GM19238 (cell line): ENCODE data around the gene ZNF579.

Experiments
- DNase-seq: peaks from one replicate; pipeline ENCODE4 v3.0.0; 2011; ENCODE audit warnings: low spot score; ENCODE audit not compliant: insufficient read length

Gene ZNF579

DNA sequence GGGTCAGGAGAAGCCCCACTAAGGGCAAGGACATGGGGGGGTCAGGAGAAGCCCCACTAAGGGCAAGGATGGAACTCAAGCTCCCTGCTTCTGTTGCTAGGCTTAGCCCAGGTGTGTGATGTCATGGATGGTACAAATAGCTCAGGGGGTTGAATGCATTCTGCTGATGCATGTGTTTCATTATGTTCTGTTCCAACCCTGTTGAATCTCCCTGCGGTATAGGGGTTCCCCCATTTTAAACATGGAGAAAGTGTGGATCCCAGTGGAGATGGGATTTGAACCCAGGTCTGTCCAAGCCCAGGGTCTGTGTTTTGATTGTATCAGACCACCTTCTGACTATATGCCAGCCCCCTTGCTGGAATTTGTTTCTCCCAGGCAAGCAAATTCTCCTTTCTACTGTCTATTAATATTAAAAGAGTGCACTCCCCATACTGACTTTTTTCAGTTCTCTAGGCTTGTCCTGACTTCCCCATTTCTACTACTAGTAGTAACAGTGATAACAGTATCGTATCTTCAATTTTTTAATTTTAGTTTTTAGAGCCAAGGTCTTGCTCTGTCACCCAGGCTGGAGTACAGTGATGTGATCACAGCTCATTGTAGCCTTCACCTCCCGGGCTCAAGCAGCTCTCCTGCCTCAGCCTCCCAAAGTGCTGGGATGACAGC is 31.5 kb upstream of the ZNF579 start:
- no peak for DNase-seq

DNA sequence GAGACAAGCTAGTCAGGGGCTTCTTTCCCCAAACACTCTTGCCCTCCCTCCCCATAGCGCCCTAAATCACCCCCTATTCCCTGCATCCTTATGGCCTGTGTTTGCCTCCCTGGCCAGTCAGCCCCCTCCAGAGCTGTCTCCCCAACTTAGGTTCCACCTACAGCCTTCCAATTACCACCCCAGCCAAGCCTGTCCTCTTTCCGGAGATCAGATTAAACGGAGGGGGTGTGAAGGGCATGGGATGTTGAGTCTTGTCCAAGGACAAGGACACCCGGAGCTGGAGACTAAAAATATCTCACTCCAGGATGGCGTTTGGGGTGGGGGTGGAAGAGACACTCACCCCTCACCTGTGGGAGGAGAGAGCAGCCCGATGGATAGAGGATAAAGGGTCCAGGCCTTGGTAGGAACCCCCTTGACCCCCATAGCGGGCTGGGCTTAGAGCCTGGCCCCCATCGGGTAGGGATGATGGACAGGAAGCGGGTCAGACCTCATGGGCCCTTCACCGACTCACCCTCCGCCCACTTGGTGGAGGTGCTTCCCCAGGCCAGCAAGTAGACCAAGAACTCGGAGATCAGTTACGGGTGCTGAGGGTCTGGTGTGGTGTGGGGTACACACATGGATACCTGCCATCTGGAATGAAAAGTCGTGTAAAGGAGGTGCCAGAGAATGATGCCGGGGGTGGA is 30.8 kb upstream of the ZNF579 start:
- no peak for DNase-seq

DNA sequence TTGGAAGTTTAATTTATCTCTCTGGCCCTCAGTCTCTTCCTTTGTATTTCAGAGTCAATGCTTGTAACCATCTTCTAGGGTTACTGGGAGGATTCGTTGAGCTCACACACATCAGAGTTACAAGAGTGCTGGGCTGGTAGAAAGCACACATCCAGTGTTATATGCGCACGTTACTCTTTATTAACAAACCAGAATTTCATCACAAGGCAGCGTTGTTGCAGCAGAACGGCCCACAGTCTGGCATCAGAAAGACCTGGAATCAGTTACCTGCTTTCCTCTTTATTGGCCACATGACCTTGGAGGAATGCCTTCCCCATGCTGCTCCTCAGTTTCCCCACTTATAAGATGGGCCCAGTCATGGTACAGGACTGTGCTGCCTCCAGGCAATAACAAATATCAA is 28.7 kb upstream of the ZNF579 start:
- no peak for DNase-seq

DNA sequence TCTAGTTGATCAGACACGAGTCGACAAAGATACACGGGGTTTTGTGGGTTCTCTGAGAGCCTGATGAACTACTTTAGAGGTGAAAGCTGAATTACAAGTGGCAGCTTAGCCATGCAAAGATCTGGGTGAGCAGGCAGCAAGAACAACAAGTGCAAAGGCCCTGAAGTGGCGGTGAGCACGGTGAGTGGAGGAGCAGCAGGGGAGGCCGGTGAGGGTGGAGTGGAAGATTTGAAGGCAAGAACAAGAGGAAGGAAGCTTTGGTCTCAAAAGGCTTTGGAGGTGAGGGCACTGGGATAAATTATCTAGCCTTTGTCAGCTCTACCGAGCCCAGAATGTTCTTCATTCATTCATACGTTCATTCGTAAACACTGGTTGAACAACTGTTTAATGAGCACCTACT is 26.2 kb upstream of the ZNF579 start:
- DNase-seq = no peak

DNA sequence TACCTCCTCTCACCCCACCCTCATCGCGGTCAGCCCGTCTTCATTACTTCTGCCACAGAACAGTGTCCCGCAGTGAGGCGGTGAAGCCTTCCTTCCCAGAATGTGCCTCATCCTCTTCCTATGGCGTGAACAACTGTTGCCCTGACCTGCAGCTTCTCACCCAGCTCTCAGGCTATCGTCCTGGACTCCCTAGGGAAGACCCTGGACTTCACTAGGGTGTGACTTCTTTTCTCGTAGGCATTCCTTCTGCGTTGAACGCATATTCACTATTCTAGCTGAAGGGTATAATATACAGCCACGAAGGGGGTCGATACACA is 25.8 kb upstream of the ZNF579 start:
- no peak for DNase-seq

DNA sequence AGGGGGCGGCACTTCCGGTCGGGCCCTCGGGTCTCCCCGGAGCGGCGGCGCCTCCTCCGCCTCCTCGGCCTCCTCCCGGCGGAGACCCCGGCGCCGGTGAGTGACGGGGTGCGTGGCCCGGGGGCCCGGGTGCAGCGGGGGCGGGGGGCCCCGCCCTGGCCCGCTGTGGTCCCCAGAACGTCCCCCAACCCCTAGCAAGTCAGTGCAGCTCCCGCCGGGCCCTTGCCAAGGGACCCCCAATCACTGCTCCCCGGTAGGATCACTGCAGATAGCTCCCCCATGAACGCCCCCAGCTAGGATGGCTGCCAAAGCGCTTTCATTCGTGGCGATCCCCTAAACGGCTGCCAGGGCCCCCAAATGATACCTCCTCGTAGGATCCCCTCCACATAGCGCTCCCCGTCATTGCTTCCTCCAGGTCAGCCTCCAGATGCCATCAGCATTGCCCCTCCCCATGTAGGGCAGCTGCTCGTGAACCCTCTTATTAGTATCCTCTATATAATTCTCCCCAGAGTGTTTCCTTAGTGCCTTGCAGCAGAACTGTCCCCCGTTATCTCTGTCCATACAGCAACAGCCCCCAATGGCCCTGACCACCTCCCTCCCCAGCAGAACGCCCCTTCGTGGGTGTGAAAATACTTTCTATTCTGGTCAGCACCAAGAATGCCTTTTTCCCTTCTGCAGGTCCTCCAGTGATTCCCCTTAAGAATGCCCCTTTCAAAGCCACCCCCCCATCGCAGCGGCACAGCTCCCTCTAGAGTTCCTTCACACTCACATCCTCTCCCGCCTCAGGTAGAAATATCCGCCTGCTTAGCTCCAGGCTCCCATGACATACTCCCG is 25.2 kb upstream of the ZNF579 start, which contains the start of gene ZNF865:
ZNF865 (plus strand) TSS at position 11 of the 834 bp plus-strand sequence. CDS start 7,972 bp downstream, outside the sequence.
- peak; percentile 74 for DNase-seq

DNA sequence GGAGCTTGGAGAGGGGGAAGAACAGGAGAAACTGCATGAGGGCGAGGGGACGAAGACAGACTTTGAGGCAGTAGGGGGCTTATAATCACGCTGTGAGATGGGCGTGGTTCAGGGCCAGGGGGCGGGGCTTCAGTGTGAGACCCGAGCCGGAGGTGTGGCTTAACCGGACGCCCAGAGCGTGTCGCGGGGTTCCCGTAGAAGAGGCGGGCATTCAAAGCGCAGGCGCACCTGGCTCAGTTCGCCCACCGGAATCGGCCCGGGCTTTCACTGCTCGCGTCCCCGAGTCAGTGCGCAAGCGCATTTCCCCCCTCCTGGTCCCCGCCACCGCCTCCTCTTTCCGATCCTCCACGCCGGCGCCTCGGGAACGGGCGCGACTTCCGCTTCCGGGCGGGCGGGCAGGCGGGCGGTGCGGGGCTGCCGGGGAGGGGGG is 24.6 kb upstream of the ZNF579 start:
- DNase-seq = peak; percentile 96

DNA sequence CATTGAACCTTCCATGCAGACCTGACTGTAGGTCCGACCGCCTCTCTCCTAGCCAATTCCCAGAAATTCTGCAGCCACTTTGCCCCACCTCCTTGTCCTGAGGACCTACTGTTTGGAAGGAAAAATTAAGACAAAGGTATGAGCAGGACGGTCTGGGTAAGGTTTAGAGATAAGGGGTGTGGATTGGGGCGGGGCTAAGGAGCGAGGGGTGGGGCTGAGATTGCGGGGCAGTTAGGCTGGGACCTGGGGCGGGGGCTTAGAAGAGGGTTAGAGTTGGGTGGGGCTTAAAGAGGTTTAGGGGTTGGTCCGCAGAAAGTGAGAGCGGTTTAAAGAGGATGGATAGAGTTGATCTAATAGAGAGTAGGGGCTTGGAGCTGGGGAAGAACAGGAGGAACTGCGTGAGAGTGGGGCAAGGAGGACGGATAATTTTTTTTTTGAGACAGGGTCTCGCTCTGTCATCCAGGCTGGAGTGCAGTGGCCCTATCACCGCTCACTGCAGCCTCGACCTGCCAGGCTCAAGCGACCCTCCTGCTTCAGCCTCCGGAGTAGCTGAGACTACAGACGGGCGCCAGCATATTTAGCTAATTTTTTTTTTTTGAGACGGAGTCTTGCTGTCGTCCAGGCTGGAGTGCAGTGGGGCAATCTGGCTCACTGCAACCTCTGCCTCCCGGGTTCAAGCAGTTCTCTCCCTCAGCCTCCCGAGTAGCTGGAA is 23.1 kb upstream of the ZNF579 start:
- DNase-seq = no peak

DNA sequence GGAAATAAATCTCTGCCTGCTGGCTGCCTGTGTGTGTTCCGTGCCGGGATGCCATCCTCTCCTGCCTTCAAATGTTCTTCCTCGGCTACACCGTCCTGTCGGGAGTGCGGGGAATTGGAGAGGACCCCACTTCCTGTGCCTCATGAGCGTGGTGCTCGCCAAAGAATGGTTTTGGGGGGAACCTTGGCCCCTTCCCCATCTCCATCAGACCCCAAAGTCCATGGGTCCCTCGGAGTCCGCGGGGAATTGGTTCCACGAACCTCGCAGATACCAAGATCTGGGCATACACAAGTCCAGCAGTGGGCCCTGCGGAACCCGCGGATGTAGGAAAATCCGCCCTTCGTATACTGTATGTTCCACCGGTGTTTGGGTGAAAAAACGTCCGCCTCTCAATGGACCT is 22.5 kb upstream of the ZNF579 start:
- DNase-seq = no peak

DNA sequence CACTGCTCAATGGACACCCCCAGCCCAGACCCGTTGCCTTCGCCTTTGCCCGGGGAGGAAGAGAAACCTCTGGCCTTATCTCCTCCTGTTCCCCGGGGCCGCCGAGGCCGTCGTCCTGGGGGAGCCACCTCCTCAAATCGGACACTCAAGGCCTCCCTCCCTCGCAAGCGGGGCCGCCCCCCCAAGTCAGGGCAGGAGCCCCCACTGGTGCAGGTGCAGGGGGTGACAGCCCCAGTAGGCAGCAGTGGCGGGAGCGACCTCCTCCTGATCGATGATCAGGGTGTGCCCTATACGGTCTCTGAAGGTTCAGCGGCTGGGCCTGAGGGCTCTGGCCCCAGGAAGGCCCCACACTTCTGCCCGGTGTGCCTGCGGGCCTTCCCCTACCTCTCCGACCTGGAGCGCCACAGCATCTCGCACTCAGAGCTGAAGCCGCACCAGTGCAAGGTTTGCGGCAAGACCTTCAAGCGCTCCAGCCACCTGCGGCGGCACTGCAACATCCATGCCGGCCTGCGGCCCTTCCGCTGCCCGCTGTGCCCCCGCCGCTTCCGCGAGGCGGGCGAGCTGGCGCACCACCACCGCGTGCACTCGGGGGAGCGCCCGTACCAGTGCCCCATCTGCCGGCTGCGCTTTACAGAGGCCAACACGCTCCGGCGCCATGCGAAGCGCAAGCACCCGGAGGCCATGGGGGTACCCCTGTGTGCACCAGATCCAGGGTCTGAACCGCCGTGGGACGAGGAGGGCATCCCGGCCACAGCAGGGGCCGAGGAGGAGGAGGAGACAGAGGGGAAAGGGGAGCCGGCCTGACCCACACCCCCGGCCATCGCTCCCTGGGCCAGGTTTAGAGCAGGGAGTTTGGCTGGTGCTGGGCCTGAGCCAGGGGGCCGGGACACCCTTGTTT is 21.7 kb upstream of the ZNF579 start:
- DNase-seq = no peak

DNA sequence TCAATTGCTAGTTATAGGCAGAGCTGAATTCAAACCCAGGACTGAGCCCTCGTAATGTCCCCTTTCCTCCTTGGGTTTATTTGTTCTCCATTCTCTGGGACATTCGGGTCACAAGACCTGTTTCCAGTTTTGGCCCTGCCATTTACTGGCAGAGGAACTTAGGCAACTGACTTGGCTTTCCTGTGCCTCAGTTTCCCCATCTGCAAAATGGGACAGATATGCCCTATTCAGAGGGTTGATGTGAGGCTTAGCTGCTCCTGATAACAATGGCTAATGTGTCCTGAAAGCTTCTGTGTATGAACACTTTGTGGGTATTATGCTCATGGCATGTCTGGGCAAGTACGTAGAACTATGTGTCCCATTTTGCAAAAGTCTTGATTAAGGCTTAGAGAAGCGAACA is 20.4 kb upstream of the ZNF579 start:
- no peak for DNase-seq

DNA sequence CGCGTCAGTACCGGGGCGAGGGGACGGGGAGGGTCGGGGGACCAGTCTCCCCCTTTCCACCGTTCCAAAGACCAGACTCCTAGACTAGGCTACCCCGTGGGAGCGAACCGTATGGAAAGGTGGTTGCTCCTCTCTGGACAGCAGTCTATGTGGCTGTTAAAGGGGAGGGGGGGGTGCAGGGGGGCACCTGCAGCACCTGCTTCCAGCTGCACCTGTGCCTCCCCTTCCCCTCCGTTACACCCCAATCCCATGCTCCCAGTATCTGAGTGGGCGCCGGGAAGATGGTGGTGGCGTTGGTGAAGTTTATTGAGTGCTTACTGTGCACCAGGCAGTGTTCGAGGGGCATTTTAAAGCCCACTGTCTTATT is 20.0 kb upstream of the ZNF579 start:
- DNase-seq = no peak

DNA sequence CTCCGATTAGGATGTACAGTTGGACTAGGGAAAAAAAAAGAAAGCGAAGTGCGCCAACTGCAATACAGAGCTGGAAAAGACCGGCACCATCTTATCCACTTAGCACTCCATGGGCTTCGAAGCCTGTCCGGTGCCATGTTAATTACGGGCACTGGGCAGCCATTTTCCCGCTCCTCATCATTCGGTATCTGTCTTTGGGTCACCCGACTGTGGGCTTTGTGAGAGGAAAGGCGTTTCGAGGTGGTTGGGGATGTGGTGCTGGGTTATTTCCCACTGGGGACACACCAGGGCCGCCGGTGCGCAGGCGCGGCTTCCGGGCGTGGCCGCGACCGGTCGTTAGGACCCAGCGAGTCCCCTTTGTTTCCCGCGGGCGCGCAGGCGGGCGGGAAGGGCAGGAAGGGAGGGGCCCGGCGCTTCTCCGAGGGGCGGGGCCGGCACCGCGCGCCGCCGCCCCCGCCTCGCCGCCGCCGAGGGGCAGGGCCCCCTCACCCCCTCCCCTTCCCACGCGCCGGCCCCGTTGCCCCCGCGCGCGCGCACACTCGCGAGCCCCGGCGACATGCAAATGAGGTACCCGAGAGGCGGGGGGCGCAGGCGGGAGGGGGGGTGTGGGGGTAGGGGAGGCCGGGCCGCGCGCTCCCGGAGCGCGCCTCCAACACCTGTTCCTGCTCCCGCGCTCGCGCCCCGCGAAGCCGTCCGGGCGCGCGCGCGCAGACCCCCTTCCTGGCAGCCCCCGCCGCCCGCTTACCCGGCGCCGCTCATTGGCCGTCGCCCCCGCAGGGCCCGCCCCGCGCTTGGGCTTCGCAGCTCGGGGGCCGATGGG is 19.4 kb upstream of the ZNF579 start, which contains the start of gene ZNF524:
ZNF524 (plus strand) TSS at position 447 of the 820 bp plus-strand sequence. CDS start 1,825 bp downstream, outside the sequence.
- peak; percentile 85 for DNase-seq

DNA sequence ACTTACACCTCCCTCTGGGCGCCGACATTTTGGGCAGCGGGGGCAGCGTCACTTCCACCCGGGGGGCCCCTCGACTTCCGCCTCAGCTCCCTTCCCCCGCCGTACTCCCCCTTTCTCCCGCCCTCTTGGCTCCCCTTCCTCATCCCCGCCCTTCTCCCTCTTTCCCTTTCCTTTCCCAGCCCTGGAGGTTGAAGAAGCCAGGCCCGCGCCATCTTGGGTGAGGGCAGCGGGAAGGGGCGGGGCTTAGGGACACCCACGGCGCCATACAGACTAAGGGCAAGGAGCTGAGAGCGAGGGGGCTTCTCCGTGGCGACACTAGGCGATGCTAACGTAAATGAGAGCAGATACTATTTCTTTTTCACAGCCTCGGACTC is 18.8 kb upstream of the ZNF579 start, which contains the start of gene FIZ1:
FIZ1 (minus strand) TSS at position 50 of the 374 bp plus-strand sequence. CDS start 1,652 bp downstream, outside the sequence.
- DNase-seq = peak; percentile 88

DNA sequence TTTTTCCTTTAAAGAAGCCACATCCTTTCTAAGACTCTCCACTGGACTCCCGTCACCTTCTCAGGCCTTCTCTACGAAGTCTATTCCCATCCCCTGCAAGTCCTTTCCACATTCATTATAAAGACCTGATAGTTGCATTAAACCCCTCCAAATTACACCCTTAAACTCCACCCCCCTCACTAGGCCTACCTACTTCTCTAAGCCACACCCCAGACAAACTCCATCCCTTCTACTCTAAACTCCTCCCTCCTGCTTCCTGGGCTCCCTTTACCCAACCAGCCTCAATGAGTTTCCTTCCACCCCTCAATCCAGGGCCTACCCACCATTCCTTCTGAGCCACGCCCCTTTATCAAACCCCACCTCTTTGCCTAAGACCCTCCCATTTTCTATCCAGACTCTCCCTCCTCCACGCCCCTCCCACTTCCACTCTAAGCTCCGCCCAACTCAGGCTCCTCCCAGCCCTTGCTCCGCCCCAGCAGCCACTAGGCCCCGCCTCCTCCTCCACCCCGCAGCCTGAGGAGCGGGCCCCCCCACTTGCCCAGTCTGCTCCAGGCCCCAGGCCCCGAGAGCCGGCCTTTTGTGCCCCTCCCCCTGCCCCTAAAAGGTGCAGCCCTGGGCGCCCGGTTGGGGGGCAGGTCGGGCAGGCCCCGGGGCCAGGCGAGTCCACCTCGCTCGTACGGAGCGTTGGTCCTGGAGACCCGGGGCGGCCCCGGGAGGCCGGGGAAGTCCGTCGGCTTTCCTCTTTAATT is 18.2 kb upstream of the ZNF579 start:
- peak; percentile 77 for DNase-seq

DNA sequence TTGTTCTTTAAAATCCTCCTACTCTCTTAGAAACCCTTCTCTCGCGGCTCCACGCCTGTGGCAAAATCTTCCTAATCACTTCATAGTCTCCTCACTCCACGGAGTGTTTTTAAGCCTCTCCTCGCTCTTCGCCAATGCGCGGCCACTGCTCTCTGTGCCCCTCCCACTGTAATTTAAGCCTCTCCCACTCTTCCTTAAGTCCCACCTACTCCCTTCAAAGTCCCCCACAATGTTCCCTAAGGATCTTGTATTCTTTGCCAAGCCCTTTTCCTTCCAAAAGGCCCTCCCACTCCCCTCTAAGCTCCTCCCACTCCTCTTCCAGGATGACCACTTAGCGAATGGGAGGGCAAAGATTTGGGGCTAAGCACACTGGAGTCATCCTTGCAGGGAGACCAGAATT is 17.4 kb upstream of the ZNF579 start:
- no peak for DNase-seq

DNA sequence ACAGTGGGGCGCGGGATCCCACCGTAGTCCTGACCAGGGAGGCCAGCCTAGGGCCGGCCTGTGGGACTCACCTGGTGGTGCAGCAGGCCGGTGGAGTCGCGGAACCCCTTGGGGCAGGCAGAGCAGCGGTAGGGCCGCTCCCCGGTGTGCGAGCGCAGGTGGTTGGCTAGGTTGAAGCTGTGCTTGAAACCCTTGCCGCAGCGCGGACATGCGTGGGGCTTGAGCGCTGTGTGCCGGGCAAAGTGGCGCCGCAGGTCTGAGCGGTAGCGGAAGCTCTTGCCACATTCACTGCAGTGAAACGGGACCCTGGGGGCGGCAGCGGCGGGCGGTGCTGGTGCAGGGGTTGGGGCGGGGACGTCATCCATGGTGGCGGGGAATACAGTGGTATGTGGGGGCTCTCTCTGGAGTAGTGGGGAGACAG is 16.9 kb upstream of the ZNF579 start:
- DNase-seq = no peak

DNA sequence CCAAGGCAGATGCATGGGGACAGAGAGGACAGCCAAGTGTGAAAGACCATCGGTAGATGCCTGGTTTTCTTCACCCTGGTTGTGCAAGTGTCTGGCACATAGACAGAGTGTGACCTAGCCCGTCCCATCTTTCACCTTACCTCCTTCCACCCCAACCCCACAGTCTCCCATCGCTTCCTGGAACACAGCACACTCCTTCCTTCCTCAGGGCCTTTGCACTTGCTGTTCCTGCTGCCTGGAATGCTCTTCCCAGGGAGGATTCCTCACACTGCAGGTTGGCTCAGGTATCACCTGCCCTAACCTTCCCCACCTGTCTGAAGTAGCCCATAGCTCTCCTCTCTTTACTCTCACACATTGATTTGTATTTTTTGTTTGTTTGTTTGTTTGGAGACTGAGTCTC is 15.7 kb upstream of the ZNF579 start:
- DNase-seq = no peak

DNA sequence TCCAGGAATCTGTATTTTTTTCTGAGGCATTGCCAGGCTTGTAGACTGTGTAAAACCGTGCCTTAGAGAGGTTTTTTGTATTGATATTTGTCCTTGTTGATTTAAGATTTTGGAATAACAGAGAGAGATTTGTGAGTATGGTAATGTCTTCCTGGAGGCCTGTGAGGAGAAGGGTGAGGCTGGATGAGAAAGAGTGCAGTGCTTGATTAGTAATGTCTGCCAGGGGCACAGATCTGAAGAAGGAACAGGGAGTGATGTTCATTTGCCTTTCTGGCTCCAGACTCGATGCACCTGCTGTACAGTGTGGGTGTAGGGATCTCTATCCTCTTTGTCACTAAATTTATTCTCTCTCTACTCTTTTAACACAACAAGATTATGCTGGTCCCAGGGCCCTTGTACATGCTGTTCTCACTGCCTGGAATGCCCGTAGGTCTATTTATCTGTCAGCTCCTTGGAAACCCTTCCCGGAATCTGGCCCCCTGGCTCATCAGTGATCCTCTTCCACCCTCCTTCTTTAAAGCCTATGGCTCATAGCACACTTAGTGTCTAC is 14.4 kb upstream of the ZNF579 start:
- no peak for DNase-seq
